AG04449 (cell line): Measurements from ENCODE around the gene C19orf47.

Source experiments
- CTCF ChIA-PET: fragments of 350-600 bp; formaldehyde crosslinking; extraction: SDS; loops from one replicate; lab custom pipeline; 2021; ENCODE audit warnings: antibody characterized with exemption; lab: Yijun Ruan, JAX
- POLR2A ChIA-PET: fragments of 400-600, 350-600 bp; formaldehyde crosslinking; extraction: SDS; loops from one replicate; lab custom pipeline; 2020; ENCODE audit warnings: antibody characterized with exemption, inconsistent platforms; lab: Yijun Ruan, JAX
- DNase-seq: peaks from one replicate; pipeline ENCODE4 v3.0.0-alpha.2; 2010; ENCODE audit warnings: low read depth, low spot score
- H3K4me3 ChIP-seq: 2 replicates; pipeline ENCODE4 v1.5.1; 2011; ENCODE audit warnings: low read depth, mild to moderate bottlenecking, control low read depth, low read length
- TF ChIP-seq, protein P1 (sequence below): IDR thresholded peaks from one replicate; pipeline ENCODE4 v1.5.1; 2011; ENCODE audit warnings: mild to moderate bottlenecking, moderate library complexity, low read length, control low read depth, inconsistent platforms; ENCODE audit not compliant: insufficient read depth; ENCODE audit errors: missing control alignments

C19orf47 gene

DNA sequence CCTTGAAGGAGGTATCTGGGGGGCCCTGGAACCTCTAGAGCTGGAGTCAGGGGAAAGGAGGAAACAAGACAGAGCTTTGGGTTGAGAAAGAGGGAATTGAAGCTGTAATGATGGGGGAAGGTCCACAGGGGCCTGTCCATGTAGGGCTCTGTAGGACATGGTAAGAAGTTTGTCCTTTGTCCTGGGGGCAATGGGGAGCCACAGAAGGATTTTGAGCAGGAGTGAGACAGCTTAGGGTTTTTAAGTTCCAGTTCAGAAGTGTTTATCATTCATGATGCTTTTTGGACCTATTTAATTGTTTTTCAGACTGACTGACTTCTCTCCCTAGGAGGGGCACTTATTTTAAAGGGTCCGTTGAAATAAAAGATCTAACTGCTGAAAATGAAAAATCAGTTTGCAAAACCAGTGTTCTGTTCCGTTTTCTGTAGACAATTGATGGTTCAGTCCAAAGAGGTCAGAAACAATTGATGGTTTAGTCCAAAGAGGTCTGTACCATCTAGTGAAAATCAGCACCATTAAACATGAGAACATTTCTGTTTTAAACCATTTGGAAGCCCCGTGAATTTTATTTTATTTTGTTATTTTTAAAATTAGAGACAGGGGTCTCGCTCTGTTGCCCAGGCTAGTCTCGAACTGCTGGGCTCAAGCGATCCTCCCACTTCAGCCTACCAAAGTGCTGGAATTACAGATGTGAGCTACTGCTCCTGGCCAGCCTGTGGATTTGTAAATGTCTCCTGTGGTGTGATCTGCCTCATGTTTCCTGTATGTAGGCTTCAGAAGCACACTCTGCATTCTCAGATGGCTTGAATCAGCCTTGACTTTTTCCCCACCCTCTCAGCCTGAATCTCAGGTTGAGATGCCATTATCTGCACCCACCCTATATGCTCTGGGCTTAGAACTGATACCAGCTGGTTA is 8.7 kb upstream of the C19orf47 start:
- DNase-seq = no peak
- TF ChIP-seq, protein P1, sequence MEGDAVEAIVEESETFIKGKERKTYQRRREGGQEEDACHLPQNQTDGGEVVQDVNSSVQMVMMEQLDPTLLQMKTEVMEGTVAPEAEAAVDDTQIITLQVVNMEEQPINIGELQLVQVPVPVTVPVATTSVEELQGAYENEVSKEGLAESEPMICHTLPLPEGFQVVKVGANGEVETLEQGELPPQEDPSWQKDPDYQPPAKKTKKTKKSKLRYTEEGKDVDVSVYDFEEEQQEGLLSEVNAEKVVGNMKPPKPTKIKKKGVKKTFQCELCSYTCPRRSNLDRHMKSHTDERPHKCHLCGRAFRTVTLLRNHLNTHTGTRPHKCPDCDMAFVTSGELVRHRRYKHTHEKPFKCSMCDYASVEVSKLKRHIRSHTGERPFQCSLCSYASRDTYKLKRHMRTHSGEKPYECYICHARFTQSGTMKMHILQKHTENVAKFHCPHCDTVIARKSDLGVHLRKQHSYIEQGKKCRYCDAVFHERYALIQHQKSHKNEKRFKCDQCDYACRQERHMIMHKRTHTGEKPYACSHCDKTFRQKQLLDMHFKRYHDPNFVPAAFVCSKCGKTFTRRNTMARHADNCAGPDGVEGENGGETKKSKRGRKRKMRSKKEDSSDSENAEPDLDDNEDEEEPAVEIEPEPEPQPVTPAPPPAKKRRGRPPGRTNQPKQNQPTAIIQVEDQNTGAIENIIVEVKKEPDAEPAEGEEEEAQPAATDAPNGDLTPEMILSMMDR = no peak
- POLR2A ChIA-PET = interaction anchor here (1.1 kb wide), 1 partner anchor 8 kb away, joined by 3 read pairs; no protein-coding TSS in a partner anchor
- CTCF ChIA-PET = interaction anchor here (1.2 to 4.0 kb wide), 3 partner anchors 9 to 63 kb away, joined by 4 to 17 read pairs (median 10); no protein-coding TSS in a partner anchor
- H3K4me3 ChIP-seq = no peak overlapping the region

DNA sequence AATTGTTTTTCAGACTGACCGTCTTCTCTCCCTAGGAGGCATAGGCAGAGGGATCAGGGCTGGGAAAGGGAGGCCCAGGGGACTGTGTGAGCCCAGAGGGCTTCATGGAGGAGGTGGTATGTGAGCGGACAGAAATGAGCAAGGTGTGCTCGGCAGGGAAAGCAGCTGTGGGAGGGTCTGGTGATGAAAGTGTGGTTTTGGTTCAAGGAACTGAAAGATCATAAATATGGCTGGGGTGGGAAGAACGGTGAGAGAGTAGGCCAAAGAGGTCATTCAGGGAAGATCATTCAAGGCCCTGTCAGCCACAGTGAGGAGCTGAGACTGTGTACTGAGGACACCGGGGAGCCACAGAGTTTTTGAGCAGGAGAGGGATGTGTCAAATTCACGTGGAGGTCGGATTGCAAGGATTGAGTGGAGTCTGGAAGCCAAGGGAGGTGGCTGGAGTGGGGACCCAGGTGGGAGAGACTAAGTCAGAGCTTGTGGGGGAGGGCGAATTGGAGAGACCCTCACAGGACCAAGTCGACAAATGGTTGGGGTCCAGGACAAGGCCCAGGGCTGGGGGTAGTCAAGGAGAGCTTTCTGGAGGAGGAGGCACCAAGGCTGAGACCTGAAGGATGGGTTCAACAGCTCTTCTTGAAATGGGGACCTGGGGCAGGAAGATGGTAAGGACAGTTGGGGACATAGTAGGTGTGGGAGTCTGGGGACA is 7.9 kb upstream of the C19orf47 start:
- POLR2A ChIA-PET = interaction anchor here (1.1 kb wide), 1 partner anchor 9 kb away, joined by 3 read pairs; no protein-coding TSS in a partner anchor
- no peak overlapping the region for H3K4me3 ChIP-seq
- TF ChIP-seq, protein P1 = no peak
- CTCF ChIA-PET = interaction anchor here (2.7 to 4.0 kb wide), 2 partner anchors 10 to 51 kb away, joined by 10 to 17 read pairs; no protein-coding TSS in a partner anchor
- DNase-seq = no peak

DNA sequence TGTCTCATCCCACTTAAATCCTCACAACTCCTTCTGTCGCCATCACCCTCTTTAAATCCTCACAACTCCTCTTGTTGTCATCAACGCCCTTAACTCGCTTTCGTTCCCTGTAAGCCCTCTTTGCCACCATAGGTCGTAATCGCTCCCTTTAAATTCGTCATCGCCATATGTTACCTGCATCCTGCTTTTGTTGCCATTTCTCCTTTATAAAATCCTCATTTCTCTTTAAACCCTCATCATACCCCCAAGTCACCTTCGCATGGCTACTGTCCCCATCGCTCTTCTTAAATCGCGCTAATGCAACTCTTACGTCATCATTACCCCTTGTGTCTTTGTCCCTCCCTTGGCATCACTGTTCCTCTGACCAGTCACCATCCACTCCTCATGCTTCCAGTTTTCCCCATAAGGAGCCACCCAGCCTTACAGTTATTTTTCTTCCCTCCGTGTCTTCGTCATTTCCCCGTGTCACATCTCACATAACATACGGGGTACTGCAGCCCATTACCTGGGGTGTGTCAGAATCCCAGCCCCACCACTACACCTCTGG is 837 bp upstream of the C19orf47 start:
- TF ChIP-seq, protein P1 = no peak
- ChIA-PET POLR2A (interaction anchor here (1.0 to 1.2 kb wide), 2 partner anchors 13 to 240 kb away, joined by 3 read pairs; no protein-coding TSS in a partner anchor), CTCF (interaction anchor here (2.2 kb wide), 1 partner anchor 12 kb away, joined by 5 read pairs; no protein-coding TSS in a partner anchor)
- H3K4me3 ChIP-seq = peak overlapping the region; percentile 88
- no peak for DNase-seq

DNA sequence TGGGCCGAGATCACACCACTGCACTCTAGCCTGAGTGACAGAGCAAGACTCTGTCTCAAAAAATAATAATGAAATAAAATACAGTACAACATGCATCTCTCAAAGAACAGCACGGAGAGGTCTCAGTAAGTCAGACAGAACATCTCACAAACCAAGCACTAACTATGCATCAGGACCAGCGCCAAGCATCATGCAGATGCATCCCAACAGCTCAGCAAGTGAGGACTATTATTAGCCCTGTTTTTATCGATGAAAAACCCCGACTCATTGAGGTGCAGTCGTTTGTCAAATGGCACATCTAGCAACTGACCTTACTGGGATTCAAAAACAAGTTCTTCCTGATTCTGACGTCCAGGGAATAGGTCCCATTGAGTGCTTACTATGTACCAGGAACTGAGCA is 3.8 kb downstream of the C19orf47 start:
- TF ChIP-seq, protein P1 = no peak
- ChIA-PET CTCF (no interaction called here), POLR2A (no interaction called here)
- H3K4me3 ChIP-seq = no peak overlapping the region
- no peak for DNase-seq

DNA sequence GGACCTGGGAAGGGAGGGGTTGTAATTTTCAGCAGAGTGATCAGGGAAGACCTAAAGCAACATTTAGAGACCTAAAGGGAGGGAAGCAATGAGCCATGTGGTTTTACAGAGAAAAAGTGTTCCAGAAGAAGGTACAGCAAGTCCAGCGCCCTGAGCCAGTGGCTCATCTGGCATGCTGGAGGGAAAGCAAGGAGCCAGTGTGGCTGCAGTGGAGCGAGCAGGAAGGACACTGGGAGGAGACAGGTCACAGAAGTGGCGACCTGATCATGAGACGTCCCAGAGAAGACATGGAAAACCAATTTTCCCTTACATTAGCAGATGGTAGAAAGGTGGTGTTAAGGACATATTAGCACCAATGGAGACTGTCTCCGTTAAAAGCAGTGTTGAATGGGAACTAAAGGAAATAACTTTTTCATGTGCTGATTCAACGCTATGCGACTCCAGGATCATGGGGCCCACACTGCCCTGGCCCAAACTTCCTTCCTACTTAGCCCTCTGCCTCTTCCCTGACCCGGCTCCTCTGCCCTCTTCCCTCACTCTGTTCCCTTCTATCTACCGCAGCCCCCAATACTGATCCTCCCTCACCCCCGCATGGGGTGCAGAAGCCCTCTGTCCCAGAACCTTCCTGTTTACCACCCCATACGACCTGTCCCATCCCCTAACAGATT is 5.4 kb downstream of the C19orf47 start:
- no peak overlapping the region for H3K4me3 ChIP-seq
- TF ChIP-seq, protein P1 = no peak
- CTCF ChIA-PET = no interaction called here
- DNase-seq = no peak
- POLR2A ChIA-PET = no interaction called here
